ENCODE data around the gene ZNF268. TPM values are rescaled to one million over a fixed set of nuclear protein-coding genes. Genes with fewer than 3 reads are reported as not detected.
"Not testable (repeated sequence)": the region's sequence is repeated elsewhere in the genome, so short reads cannot be mapped to it uniquely, and the experiment has no call there.

ZNF268 gene
- total RNA-seq, 1 experiment from 2014 or later = 23.4 TPM

DNA sequence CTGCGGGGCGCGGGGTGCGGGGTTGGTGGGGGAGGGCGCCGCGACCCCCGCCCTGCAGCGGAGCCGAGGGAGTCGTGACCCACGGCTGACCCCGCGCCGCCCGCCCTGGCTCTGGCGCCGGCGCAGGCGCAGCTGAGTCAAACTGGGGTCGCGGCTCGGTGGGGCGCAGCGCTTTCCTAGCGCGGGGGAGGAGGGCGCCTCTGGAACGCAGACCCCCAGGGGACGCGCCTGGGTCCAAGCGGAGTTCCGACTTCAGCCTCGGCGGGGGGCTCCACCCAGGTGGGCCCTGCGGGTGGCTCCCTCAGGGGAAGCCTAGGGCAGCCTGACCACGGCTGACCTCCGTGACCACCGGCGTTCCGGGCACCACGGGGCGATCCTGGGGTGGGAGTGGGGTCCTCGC is 54.8 kb downstream of the ZNF268 start:
- POLR2A ChIA-PET = no interaction called here
- Mint-ChIP-seq H3K27me3 (ENCODE audit: insufficient read depth, unreplicated experiment) (no peaks in the 10 kb centered on the region), H3K27ac (ENCODE audit: low read depth, unreplicated experiment) (no peak overlapping the region), H3K4me3 (ENCODE audit: unreplicated experiment) (no peak overlapping the region), H3K36me3 (ENCODE audit: insufficient read depth, unreplicated experiment) (no peaks in the 10 kb centered on the region), H3K4me1 (ENCODE audit: insufficient read depth, unreplicated experiment) (no peaks in the 10 kb centered on the region), H3K9me3 (ENCODE audit: unreplicated experiment) (peaks cover 25% of the 10 kb centered on the region)
- BruUV-seq (replicated peaks) = no TSS peak
- CTCF ChIA-PET = no interaction called here
- TF ChIP-seq, protein P1, sequence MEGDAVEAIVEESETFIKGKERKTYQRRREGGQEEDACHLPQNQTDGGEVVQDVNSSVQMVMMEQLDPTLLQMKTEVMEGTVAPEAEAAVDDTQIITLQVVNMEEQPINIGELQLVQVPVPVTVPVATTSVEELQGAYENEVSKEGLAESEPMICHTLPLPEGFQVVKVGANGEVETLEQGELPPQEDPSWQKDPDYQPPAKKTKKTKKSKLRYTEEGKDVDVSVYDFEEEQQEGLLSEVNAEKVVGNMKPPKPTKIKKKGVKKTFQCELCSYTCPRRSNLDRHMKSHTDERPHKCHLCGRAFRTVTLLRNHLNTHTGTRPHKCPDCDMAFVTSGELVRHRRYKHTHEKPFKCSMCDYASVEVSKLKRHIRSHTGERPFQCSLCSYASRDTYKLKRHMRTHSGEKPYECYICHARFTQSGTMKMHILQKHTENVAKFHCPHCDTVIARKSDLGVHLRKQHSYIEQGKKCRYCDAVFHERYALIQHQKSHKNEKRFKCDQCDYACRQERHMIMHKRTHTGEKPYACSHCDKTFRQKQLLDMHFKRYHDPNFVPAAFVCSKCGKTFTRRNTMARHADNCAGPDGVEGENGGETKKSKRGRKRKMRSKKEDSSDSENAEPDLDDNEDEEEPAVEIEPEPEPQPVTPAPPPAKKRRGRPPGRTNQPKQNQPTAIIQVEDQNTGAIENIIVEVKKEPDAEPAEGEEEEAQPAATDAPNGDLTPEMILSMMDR (IDR thresholded peaks at IDR 0.05; ENCODE audit: unreplicated experiment) = no peak
- intact Hi-C loops (cut with micrococcal nuclease) = no loop called here
- DNase-seq (ENCODE audit: unreplicated experiment) = no peak

DNA sequence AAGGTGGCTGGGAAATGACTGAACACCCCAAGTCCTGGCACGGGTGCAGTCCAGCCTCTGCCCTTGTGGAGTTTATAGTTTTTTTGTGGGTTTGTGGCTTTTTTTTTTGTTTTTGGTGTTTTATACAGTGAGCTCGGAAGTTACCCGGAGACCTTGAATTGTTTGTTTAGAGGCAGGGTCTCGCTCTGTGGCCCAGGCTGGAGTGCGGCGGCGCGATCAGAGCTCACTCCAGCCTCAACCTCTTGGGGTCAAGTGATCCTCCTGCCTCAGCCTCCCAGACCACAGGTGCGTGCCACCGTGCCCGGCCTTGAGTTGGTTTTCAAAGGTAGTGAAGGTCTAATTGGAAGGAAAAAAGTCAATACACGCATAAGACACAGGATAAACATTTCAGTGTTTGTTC is 55.3 kb downstream of the ZNF268 start:
- Mint-ChIP-seq H3K36me3 (ENCODE audit: insufficient read depth, unreplicated experiment) (no peaks in the 10 kb centered on the region), H3K27ac (ENCODE audit: low read depth, unreplicated experiment) (no peak overlapping the region), H3K4me3 (ENCODE audit: unreplicated experiment) (no peak overlapping the region), H3K9me3 (ENCODE audit: unreplicated experiment) (peaks cover 29% of the 10 kb centered on the region), H3K4me1 (ENCODE audit: insufficient read depth, unreplicated experiment) (no peaks in the 10 kb centered on the region), H3K27me3 (ENCODE audit: insufficient read depth, unreplicated experiment) (no peaks in the 10 kb centered on the region)
- TF ChIP-seq, protein P1 (IDR thresholded peaks at IDR 0.05; ENCODE audit: unreplicated experiment) = no peak
- BruUV-seq (replicated peaks) = no TSS peak
- POLR2A ChIA-PET = no interaction called here
- CTCF ChIA-PET = no interaction called here
- DNase-seq (ENCODE audit: unreplicated experiment) = no peak
- intact Hi-C loops (cut with micrococcal nuclease) = no loop called here

DNA sequence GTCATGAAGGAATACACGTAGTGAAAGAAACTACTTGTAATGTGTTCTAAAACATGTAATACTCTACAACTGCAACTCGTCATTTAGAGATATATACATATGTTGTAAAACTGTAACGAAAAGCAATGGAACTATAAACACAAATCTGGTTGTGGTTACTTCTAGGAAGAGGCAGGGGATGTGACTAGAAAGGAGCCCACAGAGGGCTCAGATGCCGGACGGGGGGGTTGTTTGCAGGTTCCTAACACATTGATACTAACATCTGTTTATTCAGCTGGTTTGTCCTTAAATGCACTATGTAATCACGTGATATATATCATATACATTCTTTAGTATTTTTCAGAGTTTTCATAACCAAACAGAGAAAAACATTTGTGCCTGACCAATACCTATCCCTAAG is 70.4 kb downstream of the ZNF268 start:
- no peak for DNase-seq (ENCODE audit: unreplicated experiment)
- Mint-ChIP-seq H3K4me3 (ENCODE audit: unreplicated experiment) (no peak overlapping the region), H3K9me3 (ENCODE audit: unreplicated experiment) (peaks cover 41% of the 10 kb centered on the region), H3K27me3 (ENCODE audit: insufficient read depth, unreplicated experiment) (no peaks in the 10 kb centered on the region), H3K4me1 (ENCODE audit: insufficient read depth, unreplicated experiment) (no peaks in the 10 kb centered on the region), H3K36me3 (ENCODE audit: insufficient read depth, unreplicated experiment) (no peaks in the 10 kb centered on the region), H3K27ac (ENCODE audit: low read depth, unreplicated experiment) (no peak overlapping the region)
- BruUV-seq (replicated peaks) = no TSS peak
- intact Hi-C loops (cut with micrococcal nuclease) = no loop called here
- ChIA-PET POLR2A (no interaction called here), CTCF (no interaction called here)
- TF ChIP-seq, protein P1 (IDR thresholded peaks at IDR 0.05; ENCODE audit: unreplicated experiment) = no peak

DNA sequence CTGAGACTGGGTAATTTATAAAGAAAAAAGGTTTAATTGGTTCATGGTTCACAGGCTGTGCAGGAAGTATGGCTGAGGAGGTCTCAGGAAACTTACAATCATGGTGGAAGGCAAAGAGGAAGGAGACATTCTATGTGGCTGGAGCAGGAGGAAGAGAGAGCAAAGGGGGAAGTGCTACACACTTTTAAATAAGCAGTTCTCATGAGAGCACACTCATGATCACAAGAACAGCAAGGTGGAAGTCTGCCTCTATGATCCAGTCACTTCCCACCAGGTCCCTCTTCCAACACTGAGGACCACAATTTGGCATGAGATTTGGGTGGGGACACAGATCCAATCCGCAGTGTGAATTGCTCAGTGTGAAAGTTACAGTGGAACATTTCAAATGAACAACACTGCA is 74.5 kb downstream of the ZNF268 start:
- H3K27me3 Mint-ChIP-seq (ENCODE audit: insufficient read depth, unreplicated experiment); intact Hi-C loops (cut with micrococcal nuclease): not testable (repeated sequence)
- H3K9me3 Mint-ChIP-seq (ENCODE audit: unreplicated experiment) = peaks cover 29% of the 10 kb centered on the region

DNA sequence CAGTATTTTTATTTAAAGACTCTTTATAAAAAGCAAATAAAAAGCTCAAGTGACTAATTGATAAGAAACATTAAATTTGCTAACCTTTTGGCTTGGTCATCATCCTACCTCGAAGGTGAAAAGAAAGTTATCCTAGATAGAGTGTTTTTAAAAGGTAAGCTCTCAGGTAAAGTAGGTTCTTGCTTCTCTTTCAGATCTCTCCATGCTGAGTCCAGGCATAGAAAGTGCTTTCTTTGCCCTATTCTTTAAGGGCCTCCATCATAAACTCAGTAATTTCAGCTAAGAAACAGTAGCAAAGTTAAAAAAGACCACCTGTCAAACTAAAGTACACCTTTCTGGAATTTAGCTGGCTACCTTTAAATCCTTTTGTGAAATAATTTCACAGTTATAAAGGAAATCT is 75.0 kb downstream of the ZNF268 start:
- H3K36me3 Mint-ChIP-seq (ENCODE audit: insufficient read depth, unreplicated experiment) = no peaks in the 10 kb centered on the region
- H3K27me3 Mint-ChIP-seq (ENCODE audit: insufficient read depth, unreplicated experiment) = no peaks in the 10 kb centered on the region
- intact Hi-C loops (cut with micrococcal nuclease) = no loop called here
- H3K4me1 Mint-ChIP-seq (ENCODE audit: insufficient read depth, unreplicated experiment) = no peaks in the 10 kb centered on the region
- H3K27ac Mint-ChIP-seq (ENCODE audit: low read depth, unreplicated experiment) = no peak overlapping the region
- no peak for DNase-seq (ENCODE audit: unreplicated experiment)
- TF ChIP-seq, protein P1 (IDR thresholded peaks at IDR 0.05; ENCODE audit: unreplicated experiment) = no peak
- H3K9me3 Mint-ChIP-seq (ENCODE audit: unreplicated experiment) = peaks cover 29% of the 10 kb centered on the region
- no peak overlapping the region for H3K4me3 Mint-ChIP-seq (ENCODE audit: unreplicated experiment)
- CTCF ChIA-PET = no interaction called here
- BruUV-seq (replicated peaks) = no TSS peak
- POLR2A ChIA-PET = no interaction called here

More for the DNA sequence above, 74.5 kb downstream of the ZNF268 start:
- H3K36me3 Mint-ChIP-seq (ENCODE audit: insufficient read depth, unreplicated experiment); POLR2A ChIA-PET; H3K4me1 Mint-ChIP-seq (ENCODE audit: insufficient read depth, unreplicated experiment); H3K4me3 Mint-ChIP-seq (ENCODE audit: unreplicated experiment); H3K27ac Mint-ChIP-seq (ENCODE audit: low read depth, unreplicated experiment); CTCF ChIA-PET; BruUV-seq (replicated peaks); DNase-seq (ENCODE audit: unreplicated experiment): not testable (repeated sequence)

Measured in MCF 10A (cell line).